HEK293 (cell line): Measurements from ENCODE around the gene PMFBP1.

Experiments
- CTCF ChIA-PET: fragments of 350-600 bp; formaldehyde crosslinking; extraction: SDS; loops from one replicate; lab custom pipeline; 2021; ENCODE audit warnings: antibody characterized with exemption; lab: Yijun Ruan, JAX
- POLR2A ChIA-PET: fragments of 300-600 bp; formaldehyde crosslinking; extraction: SDS; loops from one replicate; lab custom pipeline; 2020; ENCODE audit warnings: antibody characterized with exemption, inconsistent platforms; lab: Yijun Ruan, JAX
- H3K27ac ChIP-seq: fragments of 200-500 bp; sonication (Bioruptor generic); 2 replicates; pipeline ENCODE4 v1.5.1; 2014; ENCODE audit warnings: low read depth, low read length, control low read depth, inconsistent platforms; ENCODE audit errors: extremely low read depth
- H3K36me3 ChIP-seq, 2 experiments: fragments of 200-500 bp in 1 of 2; sonication (Bioruptor generic) in 1 of 2; 1 replicate in 1 of 2; 2 replicates in 1 of 2; pipeline ENCODE4 v1.5.1; 2014 to 2017; ENCODE audit warnings: inconsistent platforms in 2 of 2, low read length in 2 of 2; ENCODE audit not compliant: control insufficient read depth in 2 of 2, insufficient read depth in 1 of 2
- H3K4me1 ChIP-seq: fragments of 200-500 bp; sonication (Bioruptor generic); 2 replicates; pipeline ENCODE4 v1.5.1; 2014; ENCODE audit warnings: mild to moderate bottlenecking, low read length, inconsistent platforms; ENCODE audit not compliant: control insufficient read depth, insufficient read depth
- H3K4me3 ChIP-seq: 2 replicates; pipeline ENCODE4 v1.5.1; 2011; ENCODE audit warnings: low read depth, mild to moderate bottlenecking, control low read depth, low read length, moderate library complexity
- H3K9me3 ChIP-seq: fragments of 200-500 bp; sonication (Bioruptor generic); 2 replicates; pipeline ENCODE4 v1.5.1; 2014; ENCODE audit warnings: low read depth, low read length, inconsistent platforms; ENCODE audit not compliant: control insufficient read depth, insufficient read depth
- EGR2 ChIP-seq: fragments of 450-650 bp; formaldehyde crosslinking; IDR thresholded peaks from 2 replicates; pipeline ENCODE4 v1.5.1; 2016; ENCODE audit warnings: low read depth, missing biosample characterization, missing genetic modification characterization
- HOXC10 ChIP-seq: sonication (generic); formaldehyde crosslinking; IDR thresholded peaks from 2 replicates; pipeline ENCODE4 v1.8.1; 2023; ENCODE audit warnings: mild to moderate bottlenecking, missing genetic modification reagents
- KLF7 ChIP-seq: fragments of 450-650 bp; formaldehyde crosslinking; IDR thresholded peaks from 2 replicates; pipeline ENCODE4 v1.5.1; 2016; ENCODE audit warnings: missing biosample characterization, missing genetic modification characterization, borderline replicate concordance
- MZF1 ChIP-seq: fragments of 450-650 bp; formaldehyde crosslinking; IDR thresholded peaks from 2 replicates; pipeline ENCODE4 v1.5.1; 2017; ENCODE audit warnings: missing biosample characterization, missing genetic modification characterization, borderline replicate concordance
- YY2 ChIP-seq: fragments of 450-650 bp; formaldehyde crosslinking; IDR thresholded peaks from 2 replicates; pipeline ENCODE4 v1.5.1; 2016; ENCODE audit warnings: missing biosample characterization, missing genetic modification characterization
- ZFHX2 ChIP-seq: fragments of 450-650 bp; formaldehyde crosslinking; conservative IDR thresholded peaks from 2 replicates; pipeline ENCODE4 v1.5.1; 2016; ENCODE audit warnings: missing biosample characterization, missing genetic modification characterization
- ZNF10 ChIP-seq: fragments of 450-650 bp; formaldehyde crosslinking; IDR thresholded peaks from 2 replicates; pipeline ENCODE4 v1.5.1; 2017; ENCODE audit warnings: missing biosample characterization, missing genetic modification characterization
- ZNF138 ChIP-seq: fragments of 450-650 bp; formaldehyde crosslinking; IDR thresholded peaks from 2 replicates; pipeline ENCODE4 v1.5.1; 2016; ENCODE audit warnings: missing biosample characterization, missing genetic modification characterization, borderline replicate concordance
- ZNF211 ChIP-seq: fragments of 450-650 bp; formaldehyde crosslinking; IDR thresholded peaks from 2 replicates; pipeline ENCODE4 v1.5.1; 2016; ENCODE audit warnings: low read depth, missing biosample characterization, missing genetic modification characterization
- ZNF23 ChIP-seq: fragments of 450-650 bp; formaldehyde crosslinking; IDR thresholded peaks from 2 replicates; pipeline ENCODE4 v1.5.1; 2016; ENCODE audit warnings: missing biosample characterization, missing genetic modification characterization, borderline replicate concordance
- ZNF501 ChIP-seq: fragments of 450-650 bp; formaldehyde crosslinking; IDR thresholded peaks from 2 replicates; pipeline ENCODE4 v1.5.1; 2016; ENCODE audit warnings: missing biosample characterization, missing genetic modification characterization
- ZNF585B ChIP-seq: fragments of 450-650 bp; formaldehyde crosslinking; IDR thresholded peaks from 2 replicates; pipeline ENCODE4 v1.5.1; 2016; ENCODE audit warnings: missing biosample characterization, missing genetic modification characterization
- ZNF692 ChIP-seq: fragments of 450-650 bp; formaldehyde crosslinking; IDR thresholded peaks from 2 replicates; pipeline ENCODE4 v1.5.1; 2016; ENCODE audit warnings: missing biosample characterization, missing genetic modification characterization
- ZNF768 ChIP-seq: fragments of 450-650 bp; formaldehyde crosslinking; IDR thresholded peaks from 2 replicates; pipeline ENCODE4 v1.5.1; 2018; ENCODE audit warnings: missing biosample characterization, mild to moderate bottlenecking, missing genetic modification characterization
- ZSCAN16 ChIP-seq: fragments of 450-650 bp; formaldehyde crosslinking; IDR thresholded peaks from 2 replicates; pipeline ENCODE4 v1.5.1; 2016; ENCODE audit warnings: missing biosample characterization, missing genetic modification characterization
- ZSCAN30 ChIP-seq: fragments of 450-650 bp; IDR thresholded peaks from 2 replicates; pipeline ENCODE4 v1.5.1; 2018; ENCODE audit warnings: missing biosample characterization, mild to moderate bottlenecking, missing genetic modification characterization, moderate library complexity
- TF ChIP-seq, protein P1 (sequence below): fragments of 450-650 bp; formaldehyde crosslinking; IDR thresholded peaks from 2 replicates; pipeline ENCODE4 v1.5.1; 2017; ENCODE audit warnings: missing biosample characterization, missing genetic modification characterization
- TF ChIP-seq, protein P2 (sequence below): fragments of 450-650 bp; formaldehyde crosslinking; IDR thresholded peaks from 2 replicates; pipeline ENCODE4 v1.5.1; 2016; ENCODE audit warnings: missing biosample characterization, missing genetic modification characterization

Gene PMFBP1

GRCh38 chr16:72131036-72131435 lies 40.9 kb downstream of the PMFBP1 start:
- TF ChIP-seq EGR2 (tag by site-specific recombination) (peak; percentile 99), MZF1 (no peak), ZFHX2 (peak; percentile 94), ZNF585B (tag by site-specific recombination) (no peak), HOXC10 (no peak)
- TF ChIP-seq, protein P1, sequence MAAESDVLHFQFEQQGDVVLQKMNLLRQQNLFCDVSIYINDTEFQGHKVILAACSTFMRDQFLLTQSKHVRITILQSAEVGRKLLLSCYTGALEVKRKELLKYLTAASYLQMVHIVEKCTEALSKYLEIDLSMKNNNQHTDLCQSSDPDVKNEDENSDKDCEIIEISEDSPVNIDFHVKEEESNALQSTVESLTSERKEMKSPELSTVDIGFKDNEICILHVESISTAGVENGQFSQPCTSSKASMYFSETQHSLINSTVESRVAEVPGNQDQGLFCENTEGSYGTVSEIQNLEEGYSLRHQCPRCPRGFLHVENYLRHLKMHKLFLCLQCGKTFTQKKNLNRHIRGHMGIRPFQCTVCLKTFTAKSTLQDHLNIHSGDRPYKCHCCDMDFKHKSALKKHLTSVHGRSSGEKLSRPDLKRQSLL (tag by site-specific recombination), result no peak
- TF ChIP-seq, all 188 proteins: peak for 2
- ChIA-PET CTCF (interaction anchor here (1.6 kb wide), 1 partner anchor 111 kb away, joined by 3 read pairs; no protein-coding TSS in a partner anchor), POLR2A (no interaction called here)
- Histone ChIP-seq H3K9me3 (no peaks in the 10 kb centered on the region), H3K4me1 (no peaks in the 10 kb centered on the region), H3K4me3 (no peak overlapping the region), H3K27ac (no peak overlapping the region), H3K36me3 (peaks cover 0 to 5% of the 10 kb centered on the region in 2 experiments; a peak in 1 of 3 replicates)

DNA sequence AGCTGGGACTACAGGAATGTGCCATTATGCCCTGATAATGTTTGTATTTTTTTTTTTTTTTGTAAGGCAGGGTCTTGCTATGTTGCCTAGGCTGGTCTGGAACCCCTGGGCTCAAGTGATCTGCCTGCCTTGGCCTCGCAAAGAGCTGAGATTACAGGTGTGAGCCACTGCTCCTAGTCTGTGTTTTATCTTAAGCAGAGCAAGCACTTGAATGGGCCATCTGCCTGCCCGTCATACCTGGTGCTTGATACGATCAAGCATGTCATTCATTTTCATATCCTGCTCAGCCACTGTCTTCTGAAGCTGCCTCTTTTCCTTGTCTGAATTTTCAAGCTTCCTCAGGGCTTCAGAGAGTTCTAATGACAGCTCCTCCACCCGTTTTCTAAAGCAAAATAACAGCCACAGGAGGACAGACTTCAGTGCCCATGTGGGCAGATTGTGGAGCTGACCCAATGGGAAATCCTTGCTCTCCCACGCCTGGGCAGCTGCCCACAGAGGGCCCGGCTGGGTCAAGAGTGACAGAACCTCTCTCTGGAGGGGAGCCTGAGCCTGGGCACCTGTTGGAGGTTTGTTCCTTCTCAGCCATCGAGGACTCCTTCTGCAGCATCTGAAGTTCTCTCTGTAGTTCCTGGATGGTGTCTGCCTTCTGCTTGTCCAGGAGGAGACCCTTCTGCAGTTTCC lies 41.8 kb downstream of the PMFBP1 start:
- CTCF ChIA-PET, result interaction anchor here (0.6 to 1.6 kb wide), 3 partner anchors 20 to 677 kb away, joined by 3 to 4 read pairs (median 3); no protein-coding TSS in a partner anchor
- TF ChIP-seq ZNF10, result no peak
- POLR2A ChIA-PET, result no interaction called here
- Histone ChIP-seq H3K4me3 (no peak overlapping the region), H3K4me1 (no peaks in the 10 kb centered on the region), H3K9me3 (no peaks in the 10 kb centered on the region), H3K27ac (no peak overlapping the region), H3K36me3 (peaks cover 0 to 5% of the 10 kb centered on the region in 2 experiments; a peak in 1 of 3 replicates)

- Histone ChIP-seq H3K27ac (no peak overlapping the region), H3K4me1 (no peaks in the 10 kb centered on the region), H3K36me3 (peaks cover 0 to 5% of the 10 kb centered on the region in 2 experiments; a peak in 1 of 3 replicates), H3K9me3 (no peaks in the 10 kb centered on the region), H3K4me3 (no peak overlapping the region)
- TF ChIP-seq ZNF692 (no peak), ZNF211 (no peak), ZSCAN16 (no peak), ZNF138 (tag by site-specific recombination) (no peak), YY2 (tag by site-specific recombination) (no peak), ZNF501 (tag by site-specific recombination) (no peak), ZSCAN30 (tag by site-specific recombination) (no peak), KLF7 (tag by site-specific recombination) (no peak), ZNF768 (tag by site-specific recombination) (no peak), ZNF23 (tag by site-specific recombination) (no peak)
- TF ChIP-seq, protein P1 (tag by site-specific recombination), result no peak
- TF ChIP-seq, protein P2, sequence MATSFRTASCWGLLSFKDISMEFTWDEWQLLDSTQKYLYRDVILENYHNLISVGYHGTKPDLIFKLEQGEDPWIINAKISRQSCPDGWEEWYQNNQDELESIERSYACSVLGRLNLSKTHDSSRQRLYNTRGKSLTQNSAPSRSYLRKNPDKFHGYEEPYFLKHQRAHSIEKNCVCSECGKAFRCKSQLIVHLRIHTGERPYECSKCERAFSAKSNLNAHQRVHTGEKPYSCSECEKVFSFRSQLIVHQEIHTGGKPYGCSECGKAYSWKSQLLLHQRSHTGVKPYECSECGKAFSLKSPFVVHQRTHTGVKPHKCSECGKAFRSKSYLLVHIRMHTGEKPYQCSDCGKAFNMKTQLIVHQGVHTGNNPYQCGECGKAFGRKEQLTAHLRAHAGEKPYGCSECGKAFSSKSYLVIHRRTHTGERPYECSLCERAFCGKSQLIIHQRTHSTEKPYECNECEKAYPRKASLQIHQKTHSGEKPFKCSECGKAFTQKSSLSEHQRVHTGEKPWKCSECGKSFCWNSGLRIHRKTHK (tag by site-specific recombination), result no peak
- CTCF ChIA-PET, result interaction anchor here (1.4 to 1.6 kb wide), 2 partner anchors 21 to 338 kb away, joined by 4 to 10 read pairs; no protein-coding TSS in a partner anchor
- POLR2A ChIA-PET, result no interaction called here
These were observed 43.3 kb downstream of the PMFBP1 start for GRCh38 chr16:72128701-72129100.
